GM23338 (cell line): ENCODE data around the gene KSR2. TPM values are rescaled to one million over a fixed set of nuclear protein-coding genes. Genes with fewer than 3 reads are reported as not detected.

Experiments
- ATAC-seq: fragments of 200-7000 bp; cut with Tn5 transposase; 3 replicates; pipeline ENCODE4 v1.9.1; 2020
- DNase-seq: peaks from one replicate; pipeline ENCODE4 v3.0.0-alpha.2; 2015; ENCODE audit warnings: low spot score
- H2AFZ ChIP-seq: fragments of 200-600 bp; sonication (generic); 2 replicates; pipeline ENCODE4 v1.8.0; 2016; ENCODE audit warnings: antibody characterized with exemption, mild to moderate bottlenecking, moderate library complexity
- H3F3A ChIP-seq: fragments of 200-600 bp; sonication (generic); replicated peaks from 2 replicates; pipeline ENCODE4 v1.8.0; 2017; ENCODE audit warnings: antibody characterized with exemption, mixed run types, low read depth
- H3K27ac ChIP-seq: fragments of 200-600 bp; sonication (generic); 2 replicates; pipeline ENCODE4 v1.6.1; 2016; ENCODE audit warnings: low read depth
- H3K27me3 ChIP-seq: fragments of 200-600 bp; sonication (generic); 2 replicates; pipeline ENCODE4 v1.8.0; 2016; ENCODE audit warnings: mild to moderate bottlenecking, mixed run types, moderate library complexity; ENCODE audit not compliant: insufficient read depth
- H3K36me3 ChIP-seq: fragments of 200-600 bp; sonication (generic); 2 replicates; pipeline ENCODE4 v1.8.0; 2016; ENCODE audit warnings: mild to moderate bottlenecking; ENCODE audit not compliant: insufficient read depth
- H3K4me1 ChIP-seq: fragments of 200-600 bp; sonication (generic); 2 replicates; pipeline ENCODE4 v1.8.0; 2016; ENCODE audit warnings: mild to moderate bottlenecking, moderate library complexity; ENCODE audit not compliant: insufficient read depth
- H3K4me2 ChIP-seq: fragments of 200-600 bp; sonication (generic); 2 replicates; pipeline ENCODE4 v1.7.1; 2017; ENCODE audit warnings: mixed run types
- H3K4me3 ChIP-seq: fragments of 200-600 bp; sonication (generic); 2 replicates; pipeline ENCODE4 v1.6.1; 2016; ENCODE audit warnings: mixed run types
- H3K79me2 ChIP-seq: fragments of 200-600 bp; sonication (generic); replicated peaks from 2 replicates; pipeline ENCODE4 v1.8.0; 2017; ENCODE audit warnings: mild to moderate bottlenecking; ENCODE audit not compliant: insufficient read depth
- H3K9me2 ChIP-seq: fragments of 200-600 bp; sonication (generic); 2 replicates; pipeline ENCODE4 v1.8.0; 2017; ENCODE audit not compliant: insufficient read depth
- H4K20me1 ChIP-seq: fragments of 200-600 bp; sonication (generic); replicated peaks from 2 replicates; pipeline ENCODE4 v1.8.0; 2017; ENCODE audit warnings: mild to moderate bottlenecking; ENCODE audit not compliant: insufficient read depth
- H3K27ac Mint-ChIP-seq: 2 replicates; pipeline ENCODE4 v1.8.0; 2020; ENCODE audit warnings: inconsistent platforms, mild to moderate bottlenecking, moderate library complexity, mixed read lengths
- H3K27me3 Mint-ChIP-seq: 3 replicates; pipeline ENCODE4 v1.8.0; 2022; ENCODE audit warnings: low read depth, mild to moderate bottlenecking, moderate library complexity, mixed read lengths, inconsistent platforms; ENCODE audit not compliant: insufficient read depth, poor library complexity
- H3K36me3 Mint-ChIP-seq: 3 replicates; pipeline ENCODE4 v1.8.0; 2021; ENCODE audit warnings: low read depth, mild to moderate bottlenecking, inconsistent platforms, moderate library complexity, mixed read lengths
- H3K4me1 Mint-ChIP-seq: 3 replicates; pipeline ENCODE4 v1.8.0; 2020; ENCODE audit warnings: mild to moderate bottlenecking, inconsistent platforms, mixed read lengths
- H3K4me3 Mint-ChIP-seq: 3 replicates; pipeline ENCODE4 v1.8.0; 2021; ENCODE audit warnings: moderate library complexity, mild to moderate bottlenecking, inconsistent platforms, mixed read lengths
- H3K9me3 Mint-ChIP-seq: 3 replicates; pipeline ENCODE4 v1.8.0; 2020; ENCODE audit warnings: moderate library complexity, mild to moderate bottlenecking, inconsistent platforms, mixed read lengths
- CREB1 ChIP-seq: fragments of 250-450 bp; sonication (Bioruptor Pico); IDR thresholded peaks from 2 replicates; pipeline ENCODE4 v1.5.0; 2020; ENCODE audit warnings: low read depth, mild to moderate bottlenecking, moderate library complexity
- CTCF ChIP-seq, 2 experiments: fragments of 200-600 bp in 1 of 2; sonication (generic) in 1 of 2; conservative IDR thresholded peaks; 2 replicates each; pipeline versions ENCODE4 v1.5.1 to v1.6.1; 2016 to 2017; ENCODE audit warnings: antibody characterized with exemption in 2 of 2, low read depth in 2 of 2, mild to moderate bottlenecking in 2 of 2, moderate library complexity in 1 of 2
- ETS1 ChIP-seq: IDR thresholded peaks from 2 replicates; pipeline ENCODE4 v1.6.1; 2016; ENCODE audit warnings: antibody characterized with exemption
- EZH2 ChIP-seq: fragments of 200-600 bp; sonication (generic); IDR thresholded peaks from one replicate; pipeline ENCODE4 v1.8.0; 2017; ENCODE audit warnings: antibody characterized with exemption, mild to moderate bottlenecking, low read depth; ENCODE audit not compliant: unreplicated experiment
- EZH2phosphoT487 ChIP-seq: fragments of 200-600 bp; sonication (generic); IDR thresholded peaks from one replicate; pipeline ENCODE4 v1.8.1; 2018; ENCODE audit warnings: antibody characterized with exemption; ENCODE audit not compliant: unreplicated experiment
- JUNB ChIP-seq: IDR thresholded peaks from one replicate; pipeline ENCODE4 v1.6.1; 2016; ENCODE audit warnings: antibody characterized with exemption; ENCODE audit not compliant: unreplicated experiment
- NANOG ChIP-seq: IDR thresholded peaks from 2 replicates; pipeline ENCODE4 v1.6.1; 2016; ENCODE audit warnings: antibody characterized with exemption, borderline replicate concordance
- POLR2AphosphoS5 ChIP-seq: IDR thresholded peaks from 2 replicates; pipeline ENCODE4 v1.6.1; 2016; ENCODE audit warnings: antibody characterized with exemption, low read depth
- REST ChIP-seq: IDR thresholded peaks from one replicate; pipeline ENCODE4 v1.6.1; 2018; ENCODE audit warnings: antibody characterized with exemption; ENCODE audit not compliant: unreplicated experiment
- STAT1 ChIP-seq: IDR thresholded peaks from one replicate; pipeline ENCODE4 v1.6.1; 2016; ENCODE audit warnings: antibody characterized with exemption; ENCODE audit not compliant: unreplicated experiment
- ZNF114 ChIP-seq: fragments of 250-450 bp; sonication (Bioruptor Pico); IDR thresholded peaks from 2 replicates; pipeline ENCODE4 v1.5.0; 2020; ENCODE audit warnings: mild to moderate bottlenecking, moderate library complexity
- ZNF331 ChIP-seq: fragments of 250-450 bp; sonication (Bioruptor Pico); IDR thresholded peaks from 2 replicates; pipeline ENCODE4 v1.5.0; 2020; ENCODE audit warnings: low read depth, mild to moderate bottlenecking, moderate library complexity
- ZNF462 ChIP-seq: fragments of 250-450 bp; sonication (Bioruptor Pico); IDR thresholded peaks from 2 replicates; pipeline ENCODE4 v1.5.0; 2020; ENCODE audit warnings: mild to moderate bottlenecking, moderate library complexity
- polyA plus RNA-seq: library from polyadenylated mRNA; unstranded; fragments of >200 nt; fragmentation: Nextera tagmentation; extraction: Ambion mirVana; gene quantifications from 2 replicates; pipeline ENCODE4 v1.2.1, GENCODE V29; 2016
- total RNA-seq: library from RNA; depleted of rRNA; stranded (reverse); fragments of >200 nt; shearing (Covaris generic); gene quantifications from 2 replicates; pipeline ENCODE4 v1.2.3, GENCODE V29; 2014

The KSR2 gene
- total and polyA plus RNA-seq, 2 experiments from 2014 or later: 1.1 to 2.7 TPM

GRCh38 chr12:117641885-117642284 is 326.9 kb downstream of the KSR2 start:
- no peak for ATAC-seq
- Histone ChIP-seq H3K4me2 (no peak overlapping the region), H3F3A (no peaks in the 10 kb centered on the region), H4K20me1 (no peaks in the 10 kb centered on the region; the same call in 1 of the 2 replicates), H3K4me3 (no peak overlapping the region), H3K9me2 (no peaks in the 10 kb centered on the region), H3K79me2 (no peaks in the 10 kb centered on the region), H2AFZ (no peak overlapping the region), H3K36me3 (no peaks in the 10 kb centered on the region), H3K27me3 (no peaks in the 10 kb centered on the region), H3K4me1 (peaks cover 2% of the 10 kb centered on the region; the same call in 1 of the 2 replicates), H3K27ac (no peak overlapping the region)
- Mint-ChIP-seq H3K36me3 (no peaks in the 10 kb centered on the region), H3K9me3 (no peaks in the 10 kb centered on the region), H3K4me3 (no peak overlapping the region), H3K4me1 (peaks cover 3% of the 10 kb centered on the region; the same call in 1 of the 3 replicates), H3K27me3 (peaks cover 2% of the 10 kb centered on the region), H3K27ac (no peak overlapping the region)
- no peak for TF ChIP-seq CREB1
- TF ChIP-seq REST: no peak
- no peak for TF ChIP-seq EZH2phosphoT487
- no peak for TF ChIP-seq ETS1
- TF ChIP-seq STAT1: no peak
- TF ChIP-seq EZH2: no peak
- no peak for TF ChIP-seq JUNB
- no peak for TF ChIP-seq ZNF462 (CRISPR knock-in tag)
- no peak for TF ChIP-seq CTCF (conservative IDR thresholded peaks at IDR 0.05; ENCODE audit: low read depth in 2 of 2)
- TF ChIP-seq ZNF114: no peak
- TF ChIP-seq POLR2AphosphoS5: no peak
- no peak for TF ChIP-seq ZNF331 (CRISPR knock-in tag)
- no peak for TF ChIP-seq NANOG
- DNase-seq: no peak
